Stimulated activated CD8-positive, alpha-beta memory T cell treated with anti-CD3 and anti-CD28 coated beads, Interleukin-15, amount 100 ng/mL, for 1 hour (primary cell): Measurements from ENCODE around the gene INPP5K.
"Not testable (repeated sequence)": the region's sequence is repeated elsewhere in the genome, so short reads cannot be mapped to it uniquely, and the experiment has no call there.

ENCODE experiments used
- DNase-seq: peaks from one replicate; pipeline ENCODE4 v3.0.0-alpha.2; 2020; ENCODE audit warnings: low read depth

INPP5K gene

GRCh38 chr17:1516388-1517161 lies at the start of gene INPP5K:
TSS of gene INPP5K (minus strand) at chr17:1516612. CDS start at chr17:1516499, 113 bp downstream.
- peak; percentile 92 for DNase-seq

GRCh38 chr17:1565877-1566276 lies 49.5 kb upstream of the INPP5K start:
- no peak for DNase-seq

- DNase-seq: no peak
These were observed 47.6 kb upstream of the INPP5K start for GRCh38 chr17:1563786-1564613.

GRCh38 chr17:1563471-1563785 lies 47.0 kb upstream of the INPP5K start:
- DNase-seq: not testable (repeated sequence)

- DNase-seq: no peak
These were observed 45.8 kb upstream of the INPP5K start for GRCh38 chr17:1562176-1562643.

GRCh38 chr17:1561420-1562175 lies 45.2 kb upstream of the INPP5K start:
- DNase-seq: no peak

GRCh38 chr17:1560858-1561355 lies 44.5 kb upstream of the INPP5K start:
- DNase-seq: no peak

- no peak for DNase-seq
These were observed 43.9 kb upstream of the INPP5K start for GRCh38 chr17:1560101-1560857.

GRCh38 chr17:1559047-1560043 lies 42.9 kb upstream of the INPP5K start:
- DNase-seq: no peak

GRCh38 chr17:1558401-1558800 lies 42.0 kb upstream of the INPP5K start:
- DNase-seq: no peak

GRCh38 chr17:1557355-1558095 lies 41.1 kb upstream of the INPP5K start:
- DNase-seq: no peak

- DNase-seq: no peak
These were observed 39.4 kb upstream of the INPP5K start for GRCh38 chr17:1555651-1556471.

GRCh38 chr17:1554751-1555540 lies 38.5 kb upstream of the INPP5K start:
- DNase-seq: no peak

- no peak for DNase-seq
These were observed 37.2 kb upstream of the INPP5K start for GRCh38 chr17:1553354-1554266.

- DNase-seq: no peak
These were observed 36.5 kb upstream of the INPP5K start for GRCh38 chr17:1552932-1553331.

GRCh38 chr17:1551741-1552140 lies 35.3 kb upstream of the INPP5K start:
- no peak for DNase-seq

GRCh38 chr17:1548032-1548431 lies 31.6 kb upstream of the INPP5K start:
- no peak for DNase-seq
